Kasumi-1 (cell line): Measurements from ENCODE around the gene TENT4A.

ENCODE experiments used
- DNase-seq, 2 experiments: peaks; one replicate each; lab custom pipeline; 2025; lab: John Stamatoyannopoulos, UW

The TENT4A gene

GRCh38 chr5:6700685-6701355 is 12.4 kb upstream of the TENT4A start:
- no peak for DNase-seq

GRCh38 chr5:6701491-6701890 is 11.7 kb upstream of the TENT4A start:
- DNase-seq = no peak

GRCh38 chr5:6702633-6703032 is 10.6 kb upstream of the TENT4A start:
- no peak for DNase-seq

- no peak for DNase-seq
Measured at GRCh38 chr5:6703806-6704205, 9.4 kb upstream of the TENT4A start.

GRCh38 chr5:6704361-6704851 is 8.8 kb upstream of the TENT4A start:
- DNase-seq = no peak

- peak in 1 of 2 experiments; percentile 12 for DNase-seq
Measured at GRCh38 chr5:6705088-6705487, 8.1 kb upstream of the TENT4A start.

- no peak for DNase-seq
Measured at GRCh38 chr5:6705959-6706358, 7.3 kb upstream of the TENT4A start.

GRCh38 chr5:6707852-6708251 is 5.4 kb upstream of the TENT4A start:
- no peak for DNase-seq

GRCh38 chr5:6708814-6709213 is 4.4 kb upstream of the TENT4A start:
- no peak for DNase-seq

GRCh38 chr5:6710070-6710469 is 3.2 kb upstream of the TENT4A start:
- DNase-seq = no peak

- no peak for DNase-seq
Measured at GRCh38 chr5:6710551-6711318, 2.5 kb upstream of the TENT4A start.

GRCh38 chr5:6711409-6712141 is 1.7 kb upstream of the TENT4A start:
- DNase-seq = no peak

- DNase-seq = peak; percentile 40 to 52
Measured at GRCh38 chr5:6712142-6712576, 1.1 kb upstream of the TENT4A start.

- peak; percentile 91 to 93 for DNase-seq
Measured at GRCh38 chr5:6712577-6713273, 507 bp upstream of the TENT4A start.

GRCh38 chr5:6714226-6715041 is 1.2 kb downstream of the TENT4A start:
- peak in 1 of 2 experiments; percentile 5 for DNase-seq

- no peak for DNase-seq
Measured at GRCh38 chr5:6715271-6715670, 2.0 kb downstream of the TENT4A start.

- peak; percentile 41 to 52 for DNase-seq
Measured at GRCh38 chr5:6715758-6716628, 2.8 kb downstream of the TENT4A start.

- DNase-seq = no peak
Measured at GRCh38 chr5:6716629-6717149, 3.5 kb downstream of the TENT4A start.

GRCh38 chr5:6717247-6717646 is 4.0 kb downstream of the TENT4A start:
- no peak for DNase-seq

- no peak for DNase-seq
Measured at GRCh38 chr5:6717687-6718086, 4.5 kb downstream of the TENT4A start.
